ENCODE measurements around the gene TNRC6A.
A peak's percentile ranks its signal among the peaks of the same experiment; 100 is the strongest.
"Not testable (repeated sequence)": the region's sequence is repeated elsewhere in the genome, so short reads cannot be mapped to it uniquely, and the experiment has no call there.

Gene TNRC6A

GRCh38 chr16:24845726-24846547, 116.5 kb downstream of the TNRC6A start, which contains the start of gene SLC5A11:
Gene SLC5A11 (plus strand): TSS chr16:24845963. CDS start chr16:24858644, 12,681 bp downstream.
- no peak for DNase-seq (ENCODE audit: low read depth)

DNA sequence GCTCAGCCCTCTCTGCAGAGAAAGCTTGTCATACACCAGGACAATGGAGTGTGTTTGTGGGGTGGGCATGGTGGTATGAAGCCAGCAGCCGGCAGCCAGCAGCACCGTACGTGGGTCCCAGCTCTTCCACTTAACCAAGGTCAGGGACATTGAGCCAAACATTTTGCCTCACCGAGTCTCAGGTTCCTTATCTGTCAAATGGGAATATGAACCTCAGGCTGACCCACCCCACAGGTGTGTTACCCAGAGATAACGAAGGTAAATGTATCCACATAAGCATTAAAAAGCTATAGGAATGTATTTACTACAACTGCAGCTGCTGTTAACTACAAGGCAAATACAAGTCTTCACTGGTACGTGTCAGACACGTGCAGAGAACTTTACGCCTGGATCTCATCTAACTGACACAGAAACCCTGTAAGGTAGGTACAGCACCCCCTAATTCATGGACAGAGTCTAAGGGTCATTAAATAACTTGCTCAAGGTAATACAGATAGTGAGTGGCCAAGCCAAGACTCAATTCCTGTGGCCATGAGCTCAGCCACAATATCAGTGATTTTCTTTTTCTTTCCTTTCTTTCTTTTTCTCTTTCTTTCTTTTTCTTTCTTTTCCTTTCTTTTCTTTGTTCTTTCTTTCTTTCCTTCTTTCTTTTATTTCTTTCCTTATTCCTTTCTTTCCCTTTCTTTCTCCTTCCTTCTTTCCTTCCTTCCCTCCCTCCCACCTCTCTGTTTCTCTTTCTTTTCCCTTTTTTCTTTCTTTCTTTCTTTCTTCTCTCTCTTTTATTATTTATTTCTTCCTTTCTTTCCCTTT, 117.3 kb downstream of the TNRC6A start:
- DNase-seq (ENCODE audit: low read depth), result no peak

GRCh38 chr16:24847358-24847664, 117.9 kb downstream of the TNRC6A start:
- no peak for DNase-seq (ENCODE audit: low read depth)

DNA sequence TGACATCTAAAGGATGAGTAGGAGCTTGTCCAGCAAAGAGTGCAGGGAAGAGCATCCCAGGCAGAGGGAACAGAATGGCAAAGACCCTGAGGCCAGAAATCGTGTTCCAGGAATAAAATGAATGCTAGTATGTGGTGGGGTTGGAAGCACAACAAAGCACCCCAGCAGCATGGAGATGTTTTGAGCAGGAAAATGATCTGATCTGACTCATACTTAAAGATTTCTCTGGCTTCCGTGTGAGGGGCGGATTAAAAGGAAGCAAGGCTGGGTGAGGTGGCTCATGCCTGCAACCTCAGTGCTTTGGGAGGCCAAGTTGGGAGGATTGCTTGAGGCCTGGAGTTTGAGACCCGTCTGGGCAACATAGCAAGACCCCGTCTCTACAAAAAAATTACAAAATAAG, 118.6 kb downstream of the TNRC6A start:
- DNase-seq (ENCODE audit: low read depth), result peak; percentile 48

- no peak for DNase-seq (ENCODE audit: low read depth)
Measured at GRCh38 chr16:24849641-24850040, 120.2 kb downstream of the TNRC6A start.

- no peak for DNase-seq (ENCODE audit: low read depth)
Measured at GRCh38 chr16:24850289-24850938, 121.0 kb downstream of the TNRC6A start.

DNA sequence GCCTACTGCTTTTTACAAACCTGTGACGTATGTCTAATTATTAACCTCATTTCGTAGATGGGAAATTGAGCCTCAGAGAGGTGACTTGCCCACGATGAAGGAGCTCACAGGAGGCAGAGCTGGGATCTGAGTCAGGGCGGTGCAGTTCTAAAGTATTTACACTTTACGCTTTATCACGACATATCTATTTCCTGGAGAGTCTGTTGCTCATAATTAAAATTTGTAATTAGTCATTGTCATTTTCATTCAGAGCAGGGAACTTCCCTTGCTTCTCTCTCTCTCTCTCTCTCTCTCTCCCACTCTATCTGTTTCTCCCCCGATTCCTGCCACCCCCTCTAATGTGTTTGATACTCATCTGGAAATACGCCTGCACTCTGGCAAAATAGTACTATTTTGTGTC, 122.2 kb downstream of the TNRC6A start:
- DNase-seq (ENCODE audit: low read depth), result no peak

GRCh38 chr16:24852281-24852721, 122.8 kb downstream of the TNRC6A start:
- no peak for DNase-seq (ENCODE audit: low read depth)

GRCh38 chr16:24853169-24853824, 123.8 kb downstream of the TNRC6A start:
- DNase-seq (ENCODE audit: low read depth), result no peak

DNA sequence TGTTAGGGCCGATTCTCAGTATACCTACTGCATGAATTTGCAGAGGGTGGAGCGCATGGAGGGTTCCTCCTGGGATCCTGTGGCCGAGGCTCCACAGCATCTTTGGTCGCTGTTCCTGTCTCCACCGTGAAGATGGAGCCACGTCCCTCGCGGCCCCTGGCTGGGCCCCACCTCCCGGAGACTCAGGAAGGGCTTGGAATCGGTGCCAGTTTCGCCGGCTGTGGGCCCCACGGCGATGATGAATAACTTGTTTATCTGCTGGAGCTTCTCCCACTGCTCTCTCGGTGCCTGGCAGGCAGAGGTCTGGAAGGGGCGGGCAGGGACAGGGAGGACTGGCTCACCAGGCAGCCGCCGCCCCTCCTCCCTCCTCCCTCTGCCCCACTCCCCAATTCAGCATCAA, 124.4 kb downstream of the TNRC6A start:
- no peak for DNase-seq (ENCODE audit: low read depth)

- no peak for DNase-seq (ENCODE audit: low read depth)
Measured at GRCh38 chr16:24854607-24855171, 125.2 kb downstream of the TNRC6A start.

DNA sequence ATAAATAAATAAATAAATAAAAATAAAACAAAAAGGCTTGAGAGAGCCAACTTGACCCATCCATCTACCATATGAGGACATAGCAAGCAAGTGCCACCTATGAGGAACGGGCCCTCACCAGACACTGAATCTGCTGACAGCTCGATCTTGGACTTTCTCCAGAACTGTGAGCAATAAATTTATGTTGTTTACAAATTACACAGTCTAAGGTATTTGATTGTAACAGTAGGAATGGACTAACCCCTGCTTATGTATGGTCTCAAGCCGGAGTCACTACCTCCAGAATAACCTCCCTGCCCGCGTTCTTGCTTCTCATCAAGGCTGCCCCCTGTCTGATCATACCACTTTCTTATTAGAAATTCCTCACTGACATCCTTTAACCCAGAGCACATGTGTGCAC, 126.2 kb downstream of the TNRC6A start:
- no peak for DNase-seq (ENCODE audit: low read depth)

- DNase-seq (ENCODE audit: low read depth), result not testable (repeated sequence)
Measured at GRCh38 chr16:24856871-24857270, 127.4 kb downstream of the TNRC6A start.

DNA sequence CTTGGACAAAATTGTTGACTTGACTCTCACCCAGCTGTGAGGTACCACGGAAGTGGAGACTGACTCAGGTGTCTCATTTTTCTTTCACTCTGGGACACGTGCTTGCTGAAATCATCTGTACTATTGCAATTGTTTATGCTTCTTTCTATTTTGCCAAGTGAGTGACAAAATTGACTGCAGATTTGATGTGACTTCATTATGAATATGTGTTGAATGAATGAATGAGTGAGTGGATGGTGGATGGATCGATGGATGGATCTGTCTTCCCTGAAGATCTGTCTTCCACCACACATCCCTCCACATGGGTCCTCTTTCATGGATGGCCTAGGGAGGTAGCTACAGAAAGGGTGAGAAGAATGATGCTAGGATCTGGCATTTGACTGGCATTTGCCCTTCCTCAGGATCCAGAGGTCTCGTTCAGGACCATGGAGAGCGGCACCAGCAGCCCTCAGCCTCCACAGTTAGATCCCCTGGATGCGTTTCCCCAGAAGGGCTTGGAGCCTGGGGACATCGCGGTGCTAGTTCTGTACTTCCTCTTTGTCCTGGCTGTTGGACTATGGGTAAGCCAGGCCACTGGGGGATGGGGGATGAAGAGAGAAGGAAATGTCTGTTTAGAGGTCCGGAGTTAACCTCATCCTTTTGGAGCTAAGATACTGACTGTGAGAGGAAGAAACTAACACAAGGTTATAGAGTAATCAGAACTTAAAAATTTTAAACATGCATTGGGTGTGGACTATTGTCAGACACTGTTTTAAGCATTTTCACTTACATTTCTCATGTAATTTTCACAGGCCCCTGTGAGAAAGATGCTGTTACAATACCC, 129.0 kb downstream of the TNRC6A start:
- no peak for DNase-seq (ENCODE audit: low read depth)

DNA sequence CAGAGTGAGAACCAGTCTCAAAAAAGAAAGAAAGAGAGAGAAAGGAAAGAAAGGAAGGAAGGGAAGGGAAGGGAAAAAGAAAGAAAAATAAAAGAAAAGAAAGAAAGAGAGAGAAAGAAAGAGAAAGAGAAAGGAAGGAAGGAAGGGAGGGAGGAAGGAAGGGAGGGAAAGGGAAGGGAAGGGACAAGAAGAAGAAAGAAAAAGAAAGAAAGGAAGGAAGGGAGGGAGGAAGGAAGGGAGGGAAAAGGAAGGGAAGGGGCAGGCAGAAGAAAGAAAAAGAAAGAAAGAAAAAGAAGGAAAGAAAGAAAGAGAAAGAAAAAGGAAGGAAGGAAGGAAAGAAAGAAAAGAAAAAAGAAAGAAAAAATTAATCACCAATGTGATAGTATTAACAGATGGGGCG, 132.0 kb downstream of the TNRC6A start:
- no peak for DNase-seq (ENCODE audit: low read depth)

DNA sequence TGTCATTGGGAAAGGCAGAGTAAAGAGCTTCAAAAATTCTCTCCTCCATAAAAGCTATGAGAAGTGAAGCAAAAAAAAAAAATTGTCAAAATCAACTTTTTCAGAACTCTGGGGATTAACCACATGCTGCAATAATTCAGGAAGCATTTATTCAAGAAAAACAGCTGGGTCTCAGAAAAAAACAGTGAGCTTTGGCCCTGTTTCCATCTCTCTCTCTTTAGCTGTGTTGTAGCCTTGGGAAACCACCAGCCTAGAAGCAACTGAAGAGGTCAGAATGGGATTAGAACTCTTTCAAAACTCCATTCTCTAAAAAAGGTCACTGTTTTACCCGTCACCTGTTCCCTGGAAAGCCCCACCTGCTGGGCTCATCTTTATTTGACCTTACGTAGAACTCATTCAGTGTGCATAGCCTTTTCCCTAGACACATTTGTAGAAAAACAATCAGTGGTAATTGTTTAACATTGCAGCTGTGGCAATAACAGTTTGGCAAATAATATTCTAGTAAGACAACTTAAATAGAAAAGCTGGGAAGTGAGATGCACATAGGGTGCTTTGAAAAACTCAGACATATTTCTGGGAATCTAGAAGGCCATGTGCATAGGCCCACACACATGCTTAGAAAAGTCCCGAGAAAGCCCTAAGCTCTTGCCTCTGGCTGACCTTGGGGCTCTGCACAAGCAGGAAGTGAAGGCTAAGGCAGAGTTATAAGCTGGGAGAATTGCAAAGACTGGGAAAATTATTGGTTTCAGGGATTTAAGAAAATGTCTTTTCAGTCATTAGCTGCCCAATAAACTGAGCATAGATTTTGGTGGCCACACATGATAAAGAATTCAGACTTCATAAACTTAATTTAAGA, 134.4 kb downstream of the TNRC6A start:
- no peak for DNase-seq (ENCODE audit: low read depth)

DNA sequence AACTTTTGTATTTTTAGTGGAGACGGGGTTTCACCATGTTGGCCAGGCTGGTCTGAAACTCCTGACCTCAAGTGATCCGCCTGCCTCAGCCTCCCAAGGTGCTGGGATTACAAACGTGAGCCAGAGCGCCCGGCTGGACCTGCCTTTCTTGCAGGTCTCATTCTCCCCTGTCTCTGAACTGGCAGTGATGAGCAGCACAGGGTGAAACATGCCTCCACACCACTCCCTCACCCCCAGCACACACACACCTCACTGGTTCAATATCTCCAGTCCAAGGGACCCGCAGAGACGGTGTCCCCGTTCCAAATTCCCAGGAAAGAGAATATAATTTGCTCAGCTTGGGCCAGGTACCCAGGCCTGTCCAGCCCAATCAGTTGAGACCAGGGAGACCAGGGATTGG, 139.6 kb downstream of the TNRC6A start:
- no peak for DNase-seq (ENCODE audit: low read depth)

- DNase-seq (ENCODE audit: low read depth), result no peak
Measured at GRCh38 chr16:24871891-24872290, 142.4 kb downstream of the TNRC6A start.

- DNase-seq (ENCODE audit: low read depth), result no peak
Measured at GRCh38 chr16:24873028-24873427, 143.6 kb downstream of the TNRC6A start.

- DNase-seq (ENCODE audit: low read depth), result no peak
Measured at GRCh38 chr16:24875466-24875865, 146.0 kb downstream of the TNRC6A start.
